Naive thymus-derived CD8-positive, alpha-beta T cell (primary cell): Measurements from ENCODE around the gene TAS1R2. TPM values are rescaled to one million over a fixed set of nuclear protein-coding genes. Genes with fewer than 3 reads are reported as not detected.

Source experiments
- ATAC-seq, 2 donors: fragments of 150-1000 bp; cut with Tn5 transposase in 1 of 2; sonication (Bioruptor Pico), chemical (Tn5 transposase) in 1 of 2; 1 replicate in 1 of 2; 2 replicates in 1 of 2; pipeline ENCODE4 v1.10.0; 2021; ENCODE audit warnings: mild to moderate bottlenecking in 2 of 2, moderate library complexity in 2 of 2
- POLR2A ChIA-PET: fragments of 350-600 bp; sonication (Branson Sonifier 250); formaldehyde crosslinking; loops from one replicate; lab custom pipeline; 2021; ENCODE audit warnings: antibody characterized with exemption; lab: Charles Lee
- DNase-seq, 10 donors: peaks; one replicate each; pipeline versions ENCODE4 v3.0.0 to v3.0.0-alpha.2; 2020 to 2022
- H3K27ac Mint-ChIP-seq, 10 donors: one replicate each; pipeline ENCODE4 v1.8.0; 2020 to 2022; ENCODE audit warnings: mild to moderate bottlenecking in 10 of 10, mixed read lengths in 10 of 10, moderate library complexity in 4 of 10, inconsistent platforms in 1 of 10
- H3K27me3 Mint-ChIP-seq, 5 donors: one replicate each; pipeline ENCODE4 v1.8.0; 2021 to 2022; ENCODE audit warnings: mixed read lengths in 5 of 5
- H3K36me3 Mint-ChIP-seq, 3 donors: one replicate each; pipeline ENCODE4 v1.8.0; 2020 to 2022; ENCODE audit warnings: mixed read lengths in 3 of 3, mild to moderate bottlenecking in 2 of 3, inconsistent platforms in 1 of 3
- H3K4me1 Mint-ChIP-seq, 4 donors: one replicate each; pipeline ENCODE4 v1.8.0; 2021 to 2022; ENCODE audit warnings: mixed read lengths in 4 of 4
- H3K4me3 Mint-ChIP-seq, 10 donors: one replicate each; pipeline ENCODE4 v1.8.0; 2020 to 2022; ENCODE audit warnings: mild to moderate bottlenecking in 10 of 10, mixed read lengths in 10 of 10, moderate library complexity in 6 of 10, inconsistent platforms in 1 of 10
- H3K9me3 Mint-ChIP-seq, 9 donors: one replicate each; pipeline ENCODE4 v1.8.0; 2020 to 2022; ENCODE audit warnings: mixed read lengths in 9 of 9, mild to moderate bottlenecking in 3 of 9, inconsistent platforms in 1 of 9, moderate library complexity in 1 of 9
- polyA plus RNA-seq, 3 donors: library from polyadenylated mRNA; unstranded; fragments of 300-500 nt; fragmentation: Illumina TruSeq; gene quantifications; one replicate each; pipeline ENCODE4 v1.2.3, GENCODE V29; 2021
- total RNA-seq, 8 experiments: library from RNA in 2 of 8; stranded (reverse) in 2 of 8; gene quantifications; one replicate each; pipeline ENCODE4 v1.2.3 and lab custom pipeline; 2021 to 2026

The TAS1R2 gene
- total and polyA plus RNA-seq, 5 experiments from 2014 or later, result not detected

GRCh38 chr1:18881642-18882431 is 22.4 kb upstream of the TAS1R2 start:
- Mint-ChIP-seq H3K36me3 (no peaks in the 10 kb centered on the region), H3K4me1 (no peaks in the 10 kb centered on the region), H3K27ac (peak overlapping the region in 1 of 10 donors; percentile 62), H3K9me3 (no peaks in the 10 kb centered on the region), H3K4me3 (no peak overlapping the region), H3K27me3 (no peaks in the 10 kb centered on the region)
- POLR2A ChIA-PET, result no interaction called here
- no peak for ATAC-seq
- DNase-seq, result no peak

GRCh38 chr1:18881164-18881563 is 21.7 kb upstream of the TAS1R2 start:
- Mint-ChIP-seq H3K9me3 (no peaks in the 10 kb centered on the region), H3K4me1 (no peaks in the 10 kb centered on the region), H3K27ac (no peak overlapping the region), H3K36me3 (no peaks in the 10 kb centered on the region), H3K27me3 (no peaks in the 10 kb centered on the region), H3K4me3 (no peak overlapping the region)
- no peak for ATAC-seq
- no peak for DNase-seq
- POLR2A ChIA-PET, result no interaction called here

- no peaks in the 10 kb centered on the region for H3K9me3 Mint-ChIP-seq
- no peak for DNase-seq
- H3K27me3 Mint-ChIP-seq, result no peaks in the 10 kb centered on the region
- H3K27ac Mint-ChIP-seq, result no peak overlapping the region
- POLR2A ChIA-PET, result no interaction called here
- ATAC-seq, result no peak
- H3K4me3 Mint-ChIP-seq, result no peak overlapping the region
- no peaks in the 10 kb centered on the region for H3K36me3 Mint-ChIP-seq
- H3K4me1 Mint-ChIP-seq, result no peaks in the 10 kb centered on the region
Measured at GRCh38 chr1:18880585-18880984, 21.1 kb upstream of the TAS1R2 start.

- no peaks in the 10 kb centered on the region for H3K4me1 Mint-ChIP-seq
- H3K36me3 Mint-ChIP-seq, result no peaks in the 10 kb centered on the region
- no peaks in the 10 kb centered on the region for H3K27me3 Mint-ChIP-seq
- H3K4me3 Mint-ChIP-seq, result no peak overlapping the region
- DNase-seq (no peak), ATAC-seq (no peak)
- H3K9me3 Mint-ChIP-seq, result no peaks in the 10 kb centered on the region
- POLR2A ChIA-PET, result no interaction called here
- no peak overlapping the region for H3K27ac Mint-ChIP-seq
Measured at GRCh38 chr1:18879791-18880309, 20.4 kb upstream of the TAS1R2 start.

GRCh38 chr1:18879215-18879790 is 19.8 kb upstream of the TAS1R2 start:
- H3K36me3 Mint-ChIP-seq, result no peaks in the 10 kb centered on the region
- H3K27me3 Mint-ChIP-seq, result no peaks in the 10 kb centered on the region
- no peak overlapping the region for H3K4me3 Mint-ChIP-seq
- no peaks in the 10 kb centered on the region for H3K4me1 Mint-ChIP-seq
- no peaks in the 10 kb centered on the region for H3K9me3 Mint-ChIP-seq
- ATAC-seq, result no peak
- no peak for DNase-seq
- POLR2A ChIA-PET, result no interaction called here
- no peak overlapping the region for H3K27ac Mint-ChIP-seq

- DNase-seq, result no peak
- H3K27ac Mint-ChIP-seq, result no peak overlapping the region
- no peaks in the 10 kb centered on the region for H3K36me3 Mint-ChIP-seq
- ATAC-seq, result no peak
- H3K4me3 Mint-ChIP-seq, result peak overlapping the region in 1 of 10 donors; percentile 56
- H3K27me3 Mint-ChIP-seq, result no peaks in the 10 kb centered on the region
- no peaks in the 10 kb centered on the region for H3K4me1 Mint-ChIP-seq
- POLR2A ChIA-PET, result no interaction called here
- H3K9me3 Mint-ChIP-seq, result no peaks in the 10 kb centered on the region
Measured at GRCh38 chr1:18878538-18879214, 19.2 kb upstream of the TAS1R2 start.

GRCh38 chr1:18877282-18877681 is 17.8 kb upstream of the TAS1R2 start:
- no peaks in the 10 kb centered on the region for H3K9me3 Mint-ChIP-seq
- H3K4me1 Mint-ChIP-seq, result no peaks in the 10 kb centered on the region
- no peak for DNase-seq
- no peaks in the 10 kb centered on the region for H3K36me3 Mint-ChIP-seq
- POLR2A ChIA-PET, result no interaction called here
- no peaks in the 10 kb centered on the region for H3K27me3 Mint-ChIP-seq
- ATAC-seq, result no peak
- no peak overlapping the region for H3K27ac Mint-ChIP-seq
- no peak overlapping the region for H3K4me3 Mint-ChIP-seq

- Mint-ChIP-seq H3K27me3 (no peaks in the 10 kb centered on the region), H3K27ac (no peak overlapping the region), H3K4me3 (no peak overlapping the region), H3K4me1 (no peaks in the 10 kb centered on the region), H3K9me3 (no peaks in the 10 kb centered on the region), H3K36me3 (no peaks in the 10 kb centered on the region)
- ATAC-seq, result no peak
- POLR2A ChIA-PET, result no interaction called here
- DNase-seq, result no peak
Measured at GRCh38 chr1:18876210-18876609, 16.8 kb upstream of the TAS1R2 start.

GRCh38 chr1:18875796-18876128 is 16.3 kb upstream of the TAS1R2 start:
- no peaks in the 10 kb centered on the region for H3K27me3 Mint-ChIP-seq
- no peaks in the 10 kb centered on the region for H3K36me3 Mint-ChIP-seq
- no peak overlapping the region for H3K27ac Mint-ChIP-seq
- no peak for DNase-seq
- POLR2A ChIA-PET, result no interaction called here
- no peaks in the 10 kb centered on the region for H3K4me1 Mint-ChIP-seq
- ATAC-seq, result no peak
- H3K4me3 Mint-ChIP-seq, result no peak overlapping the region
- H3K9me3 Mint-ChIP-seq, result no peaks in the 10 kb centered on the region

GRCh38 chr1:18875107-18875795 is 15.8 kb upstream of the TAS1R2 start:
- POLR2A ChIA-PET, result no interaction called here
- no peaks in the 10 kb centered on the region for H3K9me3 Mint-ChIP-seq
- H3K4me1 Mint-ChIP-seq, result no peaks in the 10 kb centered on the region
- H3K27me3 Mint-ChIP-seq, result no peaks in the 10 kb centered on the region
- DNase-seq (peak; percentile 41 to 82 (median 54)), ATAC-seq (peak; percentile 49 to 67)
- H3K36me3 Mint-ChIP-seq, result no peaks in the 10 kb centered on the region
- no peak overlapping the region for H3K27ac Mint-ChIP-seq
- H3K4me3 Mint-ChIP-seq, result peak overlapping the region in 1 of 10 donors; percentile 20

GRCh38 chr1:18874600-18874999 is 15.1 kb upstream of the TAS1R2 start:
- DNase-seq (no peak), ATAC-seq (no peak)
- H3K27ac Mint-ChIP-seq, result no peak overlapping the region
- H3K9me3 Mint-ChIP-seq, result no peaks in the 10 kb centered on the region
- H3K4me3 Mint-ChIP-seq, result no peak overlapping the region
- no peaks in the 10 kb centered on the region for H3K36me3 Mint-ChIP-seq
- POLR2A ChIA-PET, result no interaction called here
- H3K27me3 Mint-ChIP-seq, result no peaks in the 10 kb centered on the region
- H3K4me1 Mint-ChIP-seq, result no peaks in the 10 kb centered on the region

- Mint-ChIP-seq H3K27me3 (no peaks in the 10 kb centered on the region), H3K27ac (no peak overlapping the region), H3K4me3 (no peak overlapping the region), H3K9me3 (no peaks in the 10 kb centered on the region), H3K36me3 (no peaks in the 10 kb centered on the region), H3K4me1 (no peaks in the 10 kb centered on the region)
- ATAC-seq, result no peak
- POLR2A ChIA-PET, result no interaction called here
- no peak for DNase-seq
Measured at GRCh38 chr1:18874036-18874435, 14.6 kb upstream of the TAS1R2 start.

- Mint-ChIP-seq H3K4me1 (no peaks in the 10 kb centered on the region), H3K27me3 (peaks cover 0 to 3% (median 0%) of the 10 kb centered on the region in 5 donors), H3K9me3 (no peaks in the 10 kb centered on the region), H3K27ac (no peak overlapping the region), H3K4me3 (no peak overlapping the region), H3K36me3 (no peaks in the 10 kb centered on the region)
- no peak for ATAC-seq
- no peak for DNase-seq
- POLR2A ChIA-PET, result no interaction called here
Measured at GRCh38 chr1:18872071-18872611, 12.7 kb upstream of the TAS1R2 start.
